Large intestine (tissue), 3 donors: ENCODE measurements around the gene TES. TPM values are rescaled to one million over a fixed set of nuclear protein-coding genes. Genes with fewer than 3 reads are reported as not detected.
"Not testable (repeated sequence)": the region's sequence is repeated elsewhere in the genome, so short reads cannot be mapped to it uniquely, and the experiment has no call there.

Experiments
- DNase-seq, 2 donors: peaks; one replicate each; pipeline versions ENCODE4 v3.0.0 to v3.0.0-alpha.2; 2013
- H3K27ac ChIP-seq: one replicate; pipeline ENCODE4 v1.5.1; 2013; ENCODE audit warnings: low read length
- H3K27me3 ChIP-seq: 2 replicates; pipeline ENCODE4 v1.6.1; 2013; ENCODE audit warnings: low read length; ENCODE audit not compliant: control insufficient read depth, insufficient read depth
- H3K36me3 ChIP-seq: 2 replicates; pipeline ENCODE4 v1.6.1; 2013; ENCODE audit warnings: low read length; ENCODE audit not compliant: control insufficient read depth, insufficient read depth
- H3K4me1 ChIP-seq: one replicate; pipeline ENCODE4 v1.6.1; 2013; ENCODE audit warnings: low read length; ENCODE audit not compliant: control insufficient read depth, insufficient read depth
- H3K4me3 ChIP-seq: one replicate; pipeline ENCODE4 v1.5.1; 2013; ENCODE audit warnings: low read length
- H3K9me3 ChIP-seq: one replicate; pipeline ENCODE4 v1.6.1; 2013; ENCODE audit warnings: mild to moderate bottlenecking, low read depth, low read length, moderate library complexity; ENCODE audit not compliant: control insufficient read depth
- WGBS: methylation state at CpG from one replicate; pipeline ENCODE4 v1.1.5; 2013; ENCODE audit warnings: low lambda C conversion rate; ENCODE audit not compliant: insufficient coverage; 5-methylcytosine and 5-hydroxymethylcytosine counted together
- polyA plus RNA-seq: library from polyadenylated mRNA; unstranded; fragments of 120-200 nt; gene quantifications from one replicate; pipeline ENCODE4 v1.2.1, GENCODE V29; 2013

TES gene
- polyA plus RNA-seq, 1 donor = 66.4 TPM

GRCh38 chr7:116240024-116240668 is 29.8 kb downstream of the TES start:
- Histone ChIP-seq H3K9me3 (peaks cover 2% of the 10 kb centered on the region), H3K36me3 (peaks cover 18% of the 10 kb centered on the region), H3K27ac (no peak overlapping the region), H3K4me1 (peaks cover 6% of the 10 kb centered on the region), H3K4me3 (no peak overlapping the region), H3K27me3 (no peaks in the 10 kb centered on the region)
- no peak for DNase-seq
- WGBS = 92% methylated on average over 4 of the region's 4 CpGs

- H3K27me3 ChIP-seq = no peaks in the 10 kb centered on the region
- H3K27ac ChIP-seq = no peak overlapping the region
- no peak overlapping the region for H3K4me3 ChIP-seq
- no peak for DNase-seq
- peaks cover 6% of the 10 kb centered on the region for H3K4me1 ChIP-seq
- peaks cover 2% of the 10 kb centered on the region for H3K9me3 ChIP-seq
- peaks cover 19% of the 10 kb centered on the region for H3K36me3 ChIP-seq
Measured at GRCh38 chr7:116241291-116241690, 31.0 kb downstream of the TES start.

- Histone ChIP-seq H3K4me3 (no peak overlapping the region), H3K27ac (no peak overlapping the region), H3K9me3 (peaks cover 2% of the 10 kb centered on the region), H3K4me1 (peaks cover 6% of the 10 kb centered on the region), H3K27me3 (no peaks in the 10 kb centered on the region), H3K36me3 (peaks cover 17% of the 10 kb centered on the region)
- WGBS = 100% methylated on average over 1 of the region's 1 CpG
- no peak for DNase-seq
Measured at GRCh38 chr7:116242178-116242577, 31.8 kb downstream of the TES start.

GRCh38 chr7:116242759-116243158 is 32.4 kb downstream of the TES start:
- DNase-seq = no peak
- H3K4me1 ChIP-seq = peaks cover 6% of the 10 kb centered on the region
- no peak overlapping the region for H3K4me3 ChIP-seq
- H3K27ac ChIP-seq = no peak overlapping the region
- peaks cover 2% of the 10 kb centered on the region for H3K9me3 ChIP-seq
- H3K36me3 ChIP-seq = peaks cover 16% of the 10 kb centered on the region
- no peaks in the 10 kb centered on the region for H3K27me3 ChIP-seq

GRCh38 chr7:116244803-116245202 is 34.5 kb downstream of the TES start:
- not testable (repeated sequence) for H3K27ac ChIP-seq, H3K9me3 ChIP-seq, H3K4me3 ChIP-seq, H3K4me1 ChIP-seq, DNase-seq, H3K27me3 ChIP-seq
- H3K36me3 ChIP-seq = peaks cover 17% of the 10 kb centered on the region
- WGBS = 100% methylated on average over 2 of the region's 5 CpGs

- H3K36me3 ChIP-seq = peaks cover 30% of the 10 kb centered on the region
- WGBS = no CpG with 5 or more reads among the region's 1 CpG
Measured at GRCh38 chr7:116246357-116246756, 36.0 kb downstream of the TES start.

GRCh38 chr7:116249969-116250553 is 39.7 kb downstream of the TES start:
- no peak overlapping the region for H3K27ac ChIP-seq
- no peak overlapping the region for H3K4me3 ChIP-seq
- peaks cover 38% of the 10 kb centered on the region for H3K36me3 ChIP-seq
- H3K9me3 ChIP-seq = no peaks in the 10 kb centered on the region
- H3K4me1 ChIP-seq = no peaks in the 10 kb centered on the region
- WGBS = no CpG with 5 or more reads among the region's 3 CpGs
- H3K27me3 ChIP-seq = no peaks in the 10 kb centered on the region
- DNase-seq = no peak

More at GRCh38 chr7:116246357-116246756, 36.0 kb downstream of the TES start:
- DNase-seq = no peak
- no peaks in the 10 kb centered on the region for H3K27me3 ChIP-seq
- peaks cover 2% of the 10 kb centered on the region for H3K9me3 ChIP-seq
- no peak overlapping the region for H3K4me3 ChIP-seq
- no peaks in the 10 kb centered on the region for H3K4me1 ChIP-seq
- no peak overlapping the region for H3K27ac ChIP-seq

- no CpG with 5 or more reads among the region's 5 CpGs for WGBS
- DNase-seq = no peak
- Histone ChIP-seq H3K27ac (no peak overlapping the region), H3K27me3 (no peaks in the 10 kb centered on the region), H3K9me3 (no peaks in the 10 kb centered on the region), H3K36me3 (peaks cover 34% of the 10 kb centered on the region), H3K4me3 (no peak overlapping the region), H3K4me1 (no peaks in the 10 kb centered on the region)
Measured at GRCh38 chr7:116251675-116252074, 41.3 kb downstream of the TES start.

GRCh38 chr7:116252249-116252648 is 41.9 kb downstream of the TES start:
- peaks cover 36% of the 10 kb centered on the region for H3K36me3 ChIP-seq
- H3K4me1 ChIP-seq = no peaks in the 10 kb centered on the region
- H3K9me3 ChIP-seq = no peaks in the 10 kb centered on the region
- no peak overlapping the region for H3K4me3 ChIP-seq
- DNase-seq = no peak
- 90% methylated on average over 2 of the region's 3 CpGs for WGBS
- no peak overlapping the region for H3K27ac ChIP-seq
- no peaks in the 10 kb centered on the region for H3K27me3 ChIP-seq

- Histone ChIP-seq H3K27ac (no peak overlapping the region), H3K4me3 (no peak overlapping the region), H3K36me3 (peaks cover 17% of the 10 kb centered on the region), H3K4me1 (no peaks in the 10 kb centered on the region), H3K9me3 (no peaks in the 10 kb centered on the region), H3K27me3 (no peaks in the 10 kb centered on the region)
- no peak for DNase-seq
- WGBS = 100% methylated on average over 1 of the region's 3 CpGs
Measured at GRCh38 chr7:116257156-116257555, 46.8 kb downstream of the TES start.

- WGBS = 0% methylated on average over 1 of the region's 2 CpGs
- Histone ChIP-seq H3K4me3 (no peak overlapping the region), H3K9me3 (peaks cover 2% of the 10 kb centered on the region), H3K27ac (no peak overlapping the region), H3K4me1 (no peaks in the 10 kb centered on the region), H3K27me3 (no peaks in the 10 kb centered on the region), H3K36me3 (peaks cover 9% of the 10 kb centered on the region)
- peak; percentile 33 to 43 for DNase-seq
Measured at GRCh38 chr7:116258734-116259133, 48.4 kb downstream of the TES start.
